HG02970 (cell line): ENCODE results near the gene DIS3L.
"Not testable (repeated sequence)": the region's sequence is repeated elsewhere in the genome, so short reads cannot be mapped to it uniquely, and the experiment has no call there.

Source experiments
- ATAC-seq: cut with Tn5 transposase; IDR thresholded peaks from one replicate; pipeline ENCODE4 v1.9.1; 2021; ENCODE audit warnings: mild to moderate bottlenecking, moderate library complexity, moderate number of reproducible peaks; ENCODE audit not compliant: unreplicated experiment, low FRiP score

DIS3L gene

DNA sequence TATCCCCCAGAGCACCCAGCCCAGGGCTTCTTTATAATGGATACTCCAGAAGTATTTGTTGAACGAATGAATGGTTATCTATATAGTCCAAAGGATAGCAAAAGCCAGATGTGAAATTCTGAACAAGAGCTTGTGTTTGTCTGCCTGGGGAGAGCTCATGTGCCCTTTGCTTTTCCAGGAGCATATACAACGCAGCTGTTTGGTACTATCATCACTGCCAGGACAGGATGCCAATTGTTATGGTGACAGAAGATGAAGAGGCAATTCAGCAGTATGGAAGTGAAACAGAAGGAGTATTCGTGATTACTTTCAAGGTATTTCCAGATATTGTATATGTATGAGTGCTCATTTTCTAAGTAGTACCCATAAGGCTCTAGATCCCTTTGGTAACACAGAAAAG, 15.2 kb downstream of the DIS3L start:
- no peak for ATAC-seq

DNA sequence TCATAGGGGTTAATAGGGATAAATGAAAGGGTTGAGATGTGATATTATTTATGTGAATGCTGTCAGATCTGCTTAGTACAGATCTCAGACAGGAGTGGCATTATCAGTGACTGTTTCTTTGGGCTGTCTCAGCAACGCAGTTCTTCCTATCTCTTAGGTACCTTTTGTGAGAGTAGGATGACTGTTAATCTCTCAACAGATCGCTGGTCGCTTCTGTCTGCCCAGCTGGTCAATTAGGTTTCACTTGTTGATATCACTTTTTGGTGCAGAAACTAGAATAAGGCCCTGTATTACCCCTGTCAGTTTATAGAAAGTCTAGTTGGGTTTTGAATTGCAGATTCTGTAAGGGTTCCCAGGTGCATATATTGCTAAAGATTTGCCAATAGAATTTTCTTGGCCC, 16.5 kb downstream of the DIS3L start:
- no peak for ATAC-seq

DNA sequence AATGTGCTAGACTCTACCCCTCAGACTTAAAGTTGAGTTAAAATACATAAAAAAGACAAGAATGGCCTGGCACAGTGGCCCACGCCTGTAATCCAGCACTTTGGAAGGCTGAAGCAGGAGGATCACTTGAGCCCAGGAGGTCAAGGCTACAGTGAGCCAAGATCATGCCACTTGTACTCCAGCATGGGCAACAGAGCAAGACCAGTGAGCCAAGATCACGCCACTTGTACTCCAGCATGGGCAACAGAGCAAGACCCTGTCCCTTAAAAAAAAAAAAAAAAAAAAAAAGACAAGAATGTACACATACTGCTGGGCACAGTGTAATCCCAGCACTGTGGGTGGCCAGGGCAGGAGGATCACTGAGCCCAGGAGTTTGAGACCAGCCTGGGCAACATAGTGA, 17.4 kb downstream of the DIS3L start:
- ATAC-seq = no peak

DNA sequence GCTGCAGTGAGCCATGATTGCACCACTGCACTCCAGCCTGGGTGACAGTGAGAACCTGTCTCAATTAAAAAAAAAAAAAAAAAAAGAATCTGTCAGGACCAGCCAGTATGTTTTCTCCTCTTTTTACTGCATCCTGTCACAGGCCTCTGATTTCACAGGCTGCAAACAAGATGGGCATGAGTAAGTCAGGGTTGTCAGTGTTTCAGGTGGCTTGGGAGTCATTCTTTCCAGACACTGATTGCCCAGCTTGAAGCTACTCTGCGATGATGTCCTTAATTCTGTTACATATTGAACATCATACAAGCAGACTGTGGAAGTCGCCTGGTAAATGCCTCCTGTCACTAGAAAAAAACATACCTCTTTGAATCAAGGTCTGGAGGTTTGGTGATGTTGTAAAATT, 18.8 kb downstream of the DIS3L start:
- ATAC-seq = no peak

DNA sequence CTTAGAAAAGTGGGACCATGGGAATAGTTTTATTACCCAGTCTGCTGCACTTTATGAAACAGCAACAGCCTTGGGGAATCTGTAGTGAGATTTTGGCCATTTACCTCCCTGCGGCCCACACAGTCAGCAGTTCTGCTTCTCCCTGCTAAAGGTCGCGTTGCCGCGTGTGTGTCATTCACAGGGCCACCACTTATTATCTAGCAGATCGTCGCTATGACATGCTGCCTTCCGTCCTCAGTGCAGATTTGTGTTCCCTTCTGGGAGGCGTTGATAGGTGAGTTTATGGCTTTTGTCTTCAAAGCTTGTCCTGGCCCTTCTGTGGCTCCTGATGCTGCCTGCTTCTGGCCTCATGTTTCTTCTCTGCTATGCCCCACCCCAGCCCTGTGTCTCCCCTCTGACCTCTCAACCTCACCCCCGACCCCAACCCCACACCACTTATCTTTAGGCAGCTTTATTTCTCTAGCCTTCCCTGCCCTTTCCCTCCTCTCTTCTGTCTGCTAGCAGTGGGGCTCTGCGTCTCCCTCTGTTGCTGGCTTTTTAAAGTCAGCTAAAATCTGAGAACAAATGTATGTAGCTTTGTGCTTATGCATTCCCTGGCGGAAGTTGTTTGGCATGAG, 30.1 kb downstream of the DIS3L start:
- ATAC-seq = no peak

DNA sequence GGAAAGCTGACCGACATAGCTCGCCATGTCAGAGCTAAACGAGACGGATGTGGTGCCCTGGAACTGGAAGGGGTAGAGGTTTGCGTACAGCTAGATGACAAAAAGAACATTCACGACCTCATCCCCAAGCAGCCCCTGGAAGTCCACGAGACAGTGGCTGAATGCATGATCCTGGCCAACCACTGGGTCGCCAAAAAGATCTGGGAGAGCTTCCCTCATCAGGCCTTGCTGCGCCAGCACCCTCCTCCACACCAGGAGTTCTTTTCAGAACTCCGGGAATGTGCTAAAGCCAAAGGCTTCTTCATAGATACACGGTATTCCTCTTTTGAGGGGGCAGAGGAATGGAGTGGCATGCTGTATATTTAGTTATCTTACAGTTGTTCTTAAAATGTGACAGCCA, 32.7 kb downstream of the DIS3L start:
- ATAC-seq = no peak

DNA sequence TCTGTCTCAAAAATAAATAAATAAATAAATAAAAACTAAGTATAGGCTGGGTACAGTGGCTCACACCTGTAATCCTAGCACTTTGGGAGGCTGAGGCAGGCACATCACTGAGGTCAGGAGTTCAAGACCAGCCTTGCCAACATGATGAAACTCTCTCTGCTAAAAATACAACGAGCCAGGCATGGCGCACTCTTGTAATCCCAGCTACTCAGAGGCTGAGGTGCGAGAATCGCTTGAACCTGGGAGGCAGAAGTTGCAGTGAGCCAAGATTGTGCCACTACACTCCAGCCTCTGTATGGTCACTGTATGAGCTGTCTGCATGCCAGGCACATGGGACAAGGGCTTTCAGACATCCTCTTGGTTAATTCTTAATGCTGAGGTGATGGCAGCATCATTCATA, 34.4 kb downstream of the DIS3L start:
- ATAC-seq = no peak

DNA sequence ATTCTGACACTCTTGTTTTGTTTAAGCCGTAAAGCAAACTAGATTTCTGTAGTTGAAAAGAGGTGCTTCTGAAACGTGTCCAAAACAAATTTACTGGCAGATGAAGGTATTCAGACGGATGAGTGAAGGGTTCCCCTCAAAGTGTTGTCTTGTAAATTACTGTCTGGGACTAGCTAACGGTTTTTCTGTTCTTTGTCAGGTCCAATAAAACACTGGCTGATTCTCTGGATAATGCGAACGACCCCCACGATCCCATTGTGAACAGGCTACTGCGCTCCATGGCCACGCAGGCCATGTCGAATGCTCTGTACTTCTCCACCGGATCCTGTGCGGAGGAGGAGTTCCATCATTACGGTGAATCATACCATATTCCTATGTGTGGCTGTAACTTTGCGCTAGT, 35.4 kb downstream of the DIS3L start:
- no peak for ATAC-seq

DNA sequence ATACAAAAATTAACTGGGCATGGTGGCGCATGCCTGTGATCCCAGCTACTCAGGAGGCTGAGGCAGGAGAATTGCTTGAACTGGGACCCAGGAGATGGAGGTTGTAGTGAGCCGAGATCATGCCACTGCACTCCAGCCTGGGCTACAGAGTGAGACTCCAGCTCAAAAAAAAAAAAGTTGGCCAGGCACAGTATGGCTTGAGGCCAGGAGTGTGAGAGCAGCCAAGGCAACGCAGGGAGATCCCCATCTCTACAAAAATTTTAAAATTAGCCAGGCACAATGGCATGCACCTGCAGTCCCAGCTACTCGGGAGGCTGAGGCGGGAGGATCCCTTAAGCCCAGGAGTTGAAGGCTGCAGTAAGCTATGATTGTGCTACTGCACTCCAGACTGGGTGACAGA, 55.2 kb downstream of the DIS3L start:
- not testable (repeated sequence) for ATAC-seq

DNA sequence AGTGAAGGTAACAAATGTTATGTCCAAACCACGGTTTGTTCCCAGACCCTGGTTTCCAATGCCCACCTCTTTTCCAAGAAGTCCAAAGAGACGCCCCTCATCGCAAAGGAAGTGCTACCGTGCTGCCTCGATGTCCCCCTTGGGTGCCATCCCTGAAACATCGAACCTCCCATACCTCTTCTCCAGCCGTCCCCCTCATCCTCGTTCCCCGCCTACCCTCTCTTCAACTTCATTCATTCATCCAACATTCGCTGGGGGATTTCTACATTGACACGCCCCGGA, 62.6 kb downstream of the DIS3L start:
- no peak for ATAC-seq

DNA sequence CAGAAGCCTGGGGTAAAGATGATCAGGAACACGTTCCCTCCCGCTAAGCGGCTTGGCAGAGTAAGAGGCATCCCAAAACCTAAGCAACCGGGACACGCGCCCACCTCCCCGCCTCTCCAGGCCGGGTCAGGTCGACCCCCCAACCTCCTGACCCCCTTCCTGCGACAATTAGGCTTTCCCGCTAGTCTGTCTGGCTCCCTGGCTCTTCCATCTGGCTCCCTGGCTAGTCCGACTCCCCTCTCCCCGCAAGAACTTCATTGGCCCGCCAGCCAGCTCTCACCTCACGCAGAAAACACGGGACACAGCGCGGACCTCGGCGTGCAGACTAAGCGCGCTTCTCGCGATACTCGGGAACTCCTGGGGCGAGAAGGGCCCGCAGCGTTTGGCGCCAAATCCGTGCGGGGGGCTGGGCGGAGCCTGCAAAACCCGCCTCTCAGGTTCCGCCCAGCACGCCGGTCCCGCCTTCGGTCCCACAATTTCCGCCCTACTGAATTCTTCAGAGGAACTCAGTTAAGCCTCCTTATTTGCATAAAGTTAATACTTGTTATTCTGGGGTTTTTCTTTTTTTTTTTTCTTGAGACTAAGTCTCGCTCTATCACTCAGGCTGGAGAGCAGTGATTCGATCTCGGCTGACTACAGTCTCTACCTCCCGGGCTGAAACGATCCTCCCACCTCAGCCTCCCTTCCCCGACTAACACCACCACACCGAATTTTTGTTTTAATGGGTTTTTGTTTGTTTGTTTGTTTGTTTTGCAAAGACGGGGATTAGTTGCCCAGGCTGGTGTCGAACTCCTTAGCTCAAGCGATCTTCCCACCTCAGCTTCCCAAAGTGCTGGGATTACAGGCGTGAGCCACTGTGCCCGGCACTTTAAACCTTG, 63.2 kb downstream of the DIS3L start, which contains the start of gene TIPIN:
Gene TIPIN, minus strand, starts transcription at position 327 of the 878 bp plus-strand sequence. CDS start 3,738 bp downstream, outside the sequence.
- ATAC-seq = peak; percentile 95

DNA sequence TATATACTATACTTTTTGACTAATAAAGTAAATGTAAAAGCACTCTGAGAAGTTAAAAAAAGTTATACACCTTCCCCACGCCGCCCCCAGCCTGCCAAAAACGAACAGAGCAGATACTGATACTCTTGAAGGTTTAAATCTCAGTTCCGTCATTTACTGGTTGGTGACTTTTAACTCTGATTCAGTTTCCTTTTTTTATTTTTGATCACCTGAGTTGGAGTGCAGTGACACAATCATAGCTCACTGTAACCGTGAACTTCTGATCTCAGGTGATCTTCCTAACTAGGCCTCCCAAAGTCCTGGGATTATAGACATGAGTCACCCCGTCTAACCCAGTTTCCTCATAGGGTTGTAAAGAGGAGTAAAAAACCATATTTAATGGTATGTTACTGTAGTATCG, 66.4 kb downstream of the DIS3L start:
- no peak for ATAC-seq

DNA sequence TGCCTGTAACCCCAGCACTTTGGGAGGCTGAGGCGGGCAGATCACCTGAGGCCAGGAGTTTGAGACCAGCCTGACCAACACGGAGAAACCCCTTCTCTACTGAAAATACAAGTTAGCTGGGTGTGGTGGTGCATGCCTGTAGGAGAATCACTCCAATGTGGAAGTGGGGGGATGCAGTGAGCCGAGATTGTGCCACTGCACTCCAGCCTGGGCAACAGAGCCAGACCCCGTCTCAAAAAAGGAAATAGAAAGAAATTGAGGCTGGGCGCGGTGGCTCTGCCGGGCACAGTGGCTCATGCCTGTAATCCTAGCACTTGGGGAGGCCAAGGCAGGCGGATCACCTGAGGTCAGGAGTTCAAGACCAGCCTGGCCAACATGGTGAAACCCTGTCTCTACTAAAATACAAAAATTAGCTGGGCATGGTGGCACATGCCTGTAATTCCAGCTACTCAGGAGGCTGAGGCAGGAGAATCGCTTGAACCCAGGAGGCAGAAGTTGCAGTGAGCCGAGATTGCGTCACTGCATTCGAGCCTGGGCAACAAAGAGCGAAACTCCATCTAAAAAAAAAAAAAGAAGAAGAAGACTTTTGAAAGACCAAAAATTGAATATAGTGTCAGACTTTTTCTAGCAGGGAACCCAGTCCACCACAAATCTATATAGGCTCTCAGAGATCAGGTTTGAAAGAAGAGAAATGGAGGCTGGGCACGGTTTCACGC, 68.5 kb downstream of the DIS3L start:
- not testable (repeated sequence) for ATAC-seq

DNA sequence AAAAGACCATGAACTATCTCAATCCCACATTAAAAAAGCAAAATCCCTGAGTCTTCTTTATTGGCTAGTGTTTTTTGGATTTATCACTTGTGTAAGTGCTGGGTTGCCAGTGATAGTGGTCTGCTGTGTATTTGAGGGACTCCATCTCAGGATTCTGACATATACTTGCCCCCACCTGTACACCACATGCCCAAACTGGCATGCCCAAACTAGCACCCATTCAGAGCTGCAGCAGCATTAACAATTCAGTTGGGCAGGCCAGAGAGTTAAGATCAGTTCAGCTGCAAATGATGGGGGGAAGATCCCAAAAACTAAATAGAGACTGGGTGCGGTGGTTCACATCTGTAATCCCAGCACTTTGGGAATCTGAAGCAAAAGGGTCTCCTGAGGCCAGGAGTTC, 69.4 kb downstream of the DIS3L start:
- ATAC-seq = no peak

DNA sequence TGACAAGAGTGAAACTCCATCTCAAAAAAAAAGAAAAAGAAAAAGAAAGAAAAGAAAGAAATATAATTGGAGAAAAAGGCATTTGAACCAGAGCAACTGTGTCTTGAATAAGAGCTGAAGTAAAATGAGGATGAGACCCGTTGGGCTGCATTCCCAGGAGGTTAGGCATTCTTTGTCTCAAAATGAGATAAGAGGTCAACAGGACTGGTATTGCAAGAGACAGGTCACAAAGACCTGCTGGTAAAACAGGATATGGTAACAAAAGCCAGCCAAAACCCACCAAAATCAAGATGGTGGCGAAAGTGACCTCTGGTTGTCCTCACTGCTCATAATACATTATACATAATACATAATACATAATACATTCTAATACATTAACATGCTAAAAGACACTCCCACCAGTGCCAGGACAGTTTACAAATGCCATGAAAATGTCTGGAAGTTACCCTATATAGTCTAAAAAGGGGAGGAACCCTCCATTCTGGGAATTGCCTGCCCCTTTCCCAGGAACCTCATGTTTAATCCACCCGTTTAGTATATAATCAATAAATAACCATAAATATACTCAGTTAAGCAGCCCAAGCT, 71.7 kb downstream of the DIS3L start:
- no peak for ATAC-seq

DNA sequence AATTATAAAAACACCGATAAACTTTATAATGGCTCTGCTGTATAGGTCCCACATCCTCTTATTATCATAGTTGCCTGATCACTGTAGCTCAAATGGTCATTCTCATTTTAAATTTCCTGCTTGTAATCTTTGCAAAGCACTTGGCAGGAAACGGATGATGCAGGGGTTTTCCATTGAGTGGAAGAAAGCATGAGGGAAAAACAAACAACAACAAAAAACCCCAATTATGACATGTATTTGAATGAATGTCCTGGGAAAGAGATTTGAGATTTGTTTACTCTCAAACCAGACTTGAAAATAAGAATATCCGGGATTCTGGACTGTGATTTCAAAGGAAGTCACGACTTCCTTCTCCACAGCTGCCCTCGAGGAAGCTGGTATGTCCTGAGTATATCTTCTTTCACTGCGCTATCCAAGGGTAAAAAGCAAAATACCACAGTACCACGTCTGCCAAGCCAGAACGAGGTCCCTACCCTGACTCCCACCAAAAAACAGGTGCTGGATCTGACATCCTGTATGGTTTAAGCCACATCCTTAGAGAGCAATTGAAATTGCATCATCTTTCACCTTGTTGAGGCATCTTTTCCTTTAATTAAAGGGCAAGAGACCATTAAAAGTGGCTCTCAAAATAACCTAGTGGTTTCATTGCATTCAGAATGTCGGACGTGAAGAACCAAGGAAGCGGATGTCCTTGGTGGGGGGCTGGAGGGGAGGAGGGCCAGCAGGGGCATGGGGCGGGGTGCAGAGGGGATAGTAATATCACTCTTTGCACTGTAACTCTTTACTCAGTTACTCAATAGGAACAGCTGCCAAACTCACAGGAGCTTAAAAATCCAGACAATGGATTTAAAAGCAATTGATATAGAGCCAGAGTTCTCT, 76.6 kb downstream of the DIS3L start:
- no peak for ATAC-seq

DNA sequence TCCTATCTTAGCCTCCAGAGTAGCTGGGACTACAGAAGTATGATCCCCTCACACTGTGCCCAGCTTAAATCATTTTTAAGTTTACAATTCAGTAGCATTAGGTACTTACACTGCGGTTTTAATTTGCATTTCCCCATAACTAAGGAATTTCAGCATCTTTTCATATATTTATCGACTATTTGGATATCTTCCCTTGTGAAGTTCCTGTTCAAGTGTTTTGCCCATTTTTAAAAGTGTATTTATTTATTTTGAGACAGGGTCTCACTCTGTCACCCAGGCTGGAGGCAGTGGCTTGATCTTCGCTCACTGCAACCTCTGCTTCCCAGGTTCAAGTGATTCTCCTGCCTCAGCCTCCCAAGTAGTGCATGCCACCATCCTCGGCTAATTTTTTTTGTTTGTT, 80.8 kb downstream of the DIS3L start:
- ATAC-seq = no peak

DNA sequence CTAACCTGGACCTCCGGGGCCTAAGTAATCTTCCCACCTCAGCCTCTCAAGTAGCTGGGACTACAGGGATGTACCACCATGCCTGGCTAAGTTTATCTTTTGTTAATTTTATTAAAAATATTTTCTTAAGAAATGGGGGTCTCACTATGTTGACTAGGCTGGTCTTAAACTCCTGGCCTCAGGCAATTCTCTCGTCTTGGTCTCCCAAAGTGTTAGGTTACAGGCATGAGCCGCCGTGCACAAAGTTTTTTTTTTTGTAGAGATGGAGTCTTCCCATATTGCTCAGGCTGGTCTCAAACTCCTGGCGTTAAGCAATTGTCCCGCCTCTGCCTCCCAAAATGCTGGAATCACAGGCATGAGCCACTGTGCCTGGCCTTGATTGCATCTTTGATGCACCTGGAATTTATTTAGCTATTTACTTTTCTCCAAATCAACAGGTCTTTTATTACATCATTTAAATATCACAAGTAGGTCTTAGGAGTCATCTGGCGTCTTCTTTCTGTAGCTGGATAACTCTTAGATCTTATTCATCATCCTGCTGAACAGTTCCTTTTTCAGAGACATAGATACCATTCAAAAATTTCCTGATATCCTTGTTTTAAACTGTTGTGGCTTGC, 85.6 kb downstream of the DIS3L start:
- no peak for ATAC-seq

DNA sequence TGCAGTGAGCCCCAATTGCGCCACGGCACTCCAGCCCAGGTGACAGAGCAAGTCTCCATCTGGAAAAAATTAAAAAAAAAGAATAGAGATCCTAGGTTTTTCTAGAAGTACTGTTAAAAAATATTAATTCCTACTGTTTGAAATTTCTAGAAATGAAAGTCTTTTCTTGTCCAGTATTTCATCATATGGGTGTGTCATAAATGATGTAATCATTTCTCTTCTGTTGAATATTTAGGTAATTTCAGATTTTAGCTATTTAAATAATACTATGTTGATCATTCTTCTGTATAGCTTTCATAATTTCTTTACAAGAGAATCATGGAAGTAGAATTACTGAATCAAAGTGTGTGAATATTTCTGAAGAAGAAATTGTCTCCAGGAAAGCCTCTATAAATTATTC, 88.0 kb downstream of the DIS3L start:
- ATAC-seq = not testable (repeated sequence)
